Measurements from ENCODE around the gene DCAF11. TPM values are rescaled to one million over a fixed set of nuclear protein-coding genes. Genes with fewer than 3 reads are reported as not detected.

Gene DCAF11
- total RNA-seq, 1 donor from 2014 or later: 65.0 TPM

DNA sequence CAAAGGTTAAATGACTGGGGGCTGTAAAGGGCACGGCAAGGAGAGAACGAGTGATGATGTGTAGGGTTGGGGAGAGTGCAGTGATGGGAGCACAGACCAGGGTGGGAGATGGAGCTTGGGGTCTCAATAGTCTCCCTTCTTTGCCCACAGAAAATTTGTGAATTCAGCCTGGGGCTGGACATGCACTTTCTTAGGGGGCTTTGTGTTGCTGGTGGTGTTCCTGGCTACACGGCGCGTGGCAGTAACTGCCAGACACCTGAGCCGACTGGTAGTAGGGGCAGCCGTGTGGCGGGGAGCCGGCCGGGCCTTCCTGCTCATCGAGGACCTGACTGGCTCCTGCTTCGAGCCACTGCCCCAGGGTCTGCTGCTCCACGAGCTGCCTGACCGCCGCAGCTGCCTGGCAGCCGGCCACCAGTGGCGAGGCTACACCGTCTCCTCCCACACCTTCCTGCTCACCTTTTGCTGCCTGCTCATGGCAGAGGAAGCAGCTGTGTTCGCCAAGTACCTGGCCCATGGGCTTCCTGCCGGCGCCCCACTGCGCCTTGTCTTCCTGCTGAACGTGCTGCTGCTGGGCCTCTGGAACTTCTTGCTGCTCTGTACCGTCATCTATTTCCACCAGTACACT, 17.6 kb downstream of the DCAF11 start:
- no peak for DNase-seq (ENCODE audit: extremely low spot score, unreplicated experiment)
- H3K4me1 Mint-ChIP-seq (ENCODE audit: unreplicated experiment): peaks cover 14% of the 10 kb centered on the region
- peaks cover 4% of the 10 kb centered on the region for H3K36me3 Mint-ChIP-seq
- no peaks in the 10 kb centered on the region for H3K27me3 Mint-ChIP-seq
- H3K4me3 Mint-ChIP-seq: no peak overlapping the region
- no peaks in the 10 kb centered on the region for H3K9me3 Mint-ChIP-seq
- TF ChIP-seq, protein P1, sequence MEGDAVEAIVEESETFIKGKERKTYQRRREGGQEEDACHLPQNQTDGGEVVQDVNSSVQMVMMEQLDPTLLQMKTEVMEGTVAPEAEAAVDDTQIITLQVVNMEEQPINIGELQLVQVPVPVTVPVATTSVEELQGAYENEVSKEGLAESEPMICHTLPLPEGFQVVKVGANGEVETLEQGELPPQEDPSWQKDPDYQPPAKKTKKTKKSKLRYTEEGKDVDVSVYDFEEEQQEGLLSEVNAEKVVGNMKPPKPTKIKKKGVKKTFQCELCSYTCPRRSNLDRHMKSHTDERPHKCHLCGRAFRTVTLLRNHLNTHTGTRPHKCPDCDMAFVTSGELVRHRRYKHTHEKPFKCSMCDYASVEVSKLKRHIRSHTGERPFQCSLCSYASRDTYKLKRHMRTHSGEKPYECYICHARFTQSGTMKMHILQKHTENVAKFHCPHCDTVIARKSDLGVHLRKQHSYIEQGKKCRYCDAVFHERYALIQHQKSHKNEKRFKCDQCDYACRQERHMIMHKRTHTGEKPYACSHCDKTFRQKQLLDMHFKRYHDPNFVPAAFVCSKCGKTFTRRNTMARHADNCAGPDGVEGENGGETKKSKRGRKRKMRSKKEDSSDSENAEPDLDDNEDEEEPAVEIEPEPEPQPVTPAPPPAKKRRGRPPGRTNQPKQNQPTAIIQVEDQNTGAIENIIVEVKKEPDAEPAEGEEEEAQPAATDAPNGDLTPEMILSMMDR (conservative IDR thresholded peaks at IDR 0.05): no peak
- no peak overlapping the region for H3K27ac Mint-ChIP-seq

DNA sequence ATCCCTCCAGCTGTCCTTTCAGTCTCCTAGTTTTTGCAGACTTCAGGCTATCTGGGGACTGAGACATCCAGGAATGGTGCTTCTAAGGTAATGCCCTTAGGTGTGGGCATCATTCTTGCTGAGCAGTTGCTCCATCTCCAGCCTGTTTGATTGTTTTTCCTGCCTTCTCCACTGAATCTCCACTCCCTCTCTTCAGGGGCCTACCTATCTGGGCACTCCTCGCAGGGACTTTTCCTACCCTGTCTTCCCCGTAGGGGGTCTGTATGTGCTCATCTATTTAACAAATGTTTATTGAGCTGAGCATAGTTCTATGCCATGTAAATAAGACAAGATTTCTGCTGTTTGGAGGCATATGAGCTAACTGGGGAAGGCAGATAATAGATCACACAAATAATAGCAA, 18.4 kb downstream of the DCAF11 start:
- H3K27ac Mint-ChIP-seq: no peak overlapping the region
- H3K9me3 Mint-ChIP-seq: no peaks in the 10 kb centered on the region

DNA sequence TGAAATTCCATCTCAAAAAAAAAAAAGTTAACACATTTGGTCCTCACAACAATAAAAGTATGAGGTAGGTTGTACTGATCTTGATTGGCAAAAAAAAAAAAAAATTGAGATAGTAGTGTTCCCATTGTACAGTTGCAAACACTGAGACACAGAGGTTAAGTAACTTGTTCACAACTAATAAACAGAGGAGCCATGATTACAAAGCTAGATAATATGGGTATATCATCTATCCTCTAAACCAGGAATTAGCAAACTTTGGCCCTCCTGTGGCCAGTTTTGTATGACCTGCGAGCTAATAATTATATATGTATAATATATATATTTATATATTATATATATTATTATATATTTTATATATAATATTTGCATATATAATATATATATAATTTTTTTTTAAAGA, 19.2 kb downstream of the DCAF11 start:
- H3K27me3 Mint-ChIP-seq: no peaks in the 10 kb centered on the region
- no peak for DNase-seq (ENCODE audit: extremely low spot score, unreplicated experiment)
- H3K36me3 Mint-ChIP-seq: peaks cover 8% of the 10 kb centered on the region
- H3K4me1 Mint-ChIP-seq (ENCODE audit: unreplicated experiment): peaks cover 18% of the 10 kb centered on the region
- TF ChIP-seq, protein P1 (conservative IDR thresholded peaks at IDR 0.05): peak; percentile 50
- H3K4me3 Mint-ChIP-seq: no peak overlapping the region
- no peak overlapping the region for H3K27ac Mint-ChIP-seq
- no peaks in the 10 kb centered on the region for H3K9me3 Mint-ChIP-seq

More for the DNA sequence above, 18.4 kb downstream of the DCAF11 start:
- peaks cover 15% of the 10 kb centered on the region for H3K4me1 Mint-ChIP-seq (ENCODE audit: unreplicated experiment)
- no peak overlapping the region for H3K4me3 Mint-ChIP-seq
- peaks cover 5% of the 10 kb centered on the region for H3K36me3 Mint-ChIP-seq
- TF ChIP-seq, protein P1 (conservative IDR thresholded peaks at IDR 0.05): no peak
- no peak for DNase-seq (ENCODE audit: extremely low spot score, unreplicated experiment)
- no peaks in the 10 kb centered on the region for H3K27me3 Mint-ChIP-seq

DNA sequence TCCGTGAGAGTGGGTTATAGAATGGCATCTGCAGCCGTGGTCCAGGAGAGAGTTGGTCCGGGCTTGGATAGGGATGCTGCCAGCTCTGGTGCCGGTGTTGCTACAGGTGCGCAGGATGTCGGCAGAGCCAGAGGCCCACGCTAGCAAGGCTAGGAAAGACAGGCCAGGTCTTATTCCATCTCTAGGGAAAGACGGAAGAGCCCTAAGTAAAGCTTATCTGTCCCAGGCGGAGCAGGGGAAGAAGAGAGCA, 20.9 kb downstream of the DCAF11 start:
- no peaks in the 10 kb centered on the region for H3K27me3 Mint-ChIP-seq
- H3K9me3 Mint-ChIP-seq: no peaks in the 10 kb centered on the region
- DNase-seq (ENCODE audit: extremely low spot score, unreplicated experiment): no peak
- TF ChIP-seq, protein P1 (conservative IDR thresholded peaks at IDR 0.05): no peak
- peaks cover 20% of the 10 kb centered on the region for H3K36me3 Mint-ChIP-seq
- H3K4me1 Mint-ChIP-seq (ENCODE audit: unreplicated experiment): peaks cover 29% of the 10 kb centered on the region
- H3K27ac Mint-ChIP-seq: peak overlapping the region; percentile 87
- H3K4me3 Mint-ChIP-seq: peak overlapping the region; percentile 94

DNA sequence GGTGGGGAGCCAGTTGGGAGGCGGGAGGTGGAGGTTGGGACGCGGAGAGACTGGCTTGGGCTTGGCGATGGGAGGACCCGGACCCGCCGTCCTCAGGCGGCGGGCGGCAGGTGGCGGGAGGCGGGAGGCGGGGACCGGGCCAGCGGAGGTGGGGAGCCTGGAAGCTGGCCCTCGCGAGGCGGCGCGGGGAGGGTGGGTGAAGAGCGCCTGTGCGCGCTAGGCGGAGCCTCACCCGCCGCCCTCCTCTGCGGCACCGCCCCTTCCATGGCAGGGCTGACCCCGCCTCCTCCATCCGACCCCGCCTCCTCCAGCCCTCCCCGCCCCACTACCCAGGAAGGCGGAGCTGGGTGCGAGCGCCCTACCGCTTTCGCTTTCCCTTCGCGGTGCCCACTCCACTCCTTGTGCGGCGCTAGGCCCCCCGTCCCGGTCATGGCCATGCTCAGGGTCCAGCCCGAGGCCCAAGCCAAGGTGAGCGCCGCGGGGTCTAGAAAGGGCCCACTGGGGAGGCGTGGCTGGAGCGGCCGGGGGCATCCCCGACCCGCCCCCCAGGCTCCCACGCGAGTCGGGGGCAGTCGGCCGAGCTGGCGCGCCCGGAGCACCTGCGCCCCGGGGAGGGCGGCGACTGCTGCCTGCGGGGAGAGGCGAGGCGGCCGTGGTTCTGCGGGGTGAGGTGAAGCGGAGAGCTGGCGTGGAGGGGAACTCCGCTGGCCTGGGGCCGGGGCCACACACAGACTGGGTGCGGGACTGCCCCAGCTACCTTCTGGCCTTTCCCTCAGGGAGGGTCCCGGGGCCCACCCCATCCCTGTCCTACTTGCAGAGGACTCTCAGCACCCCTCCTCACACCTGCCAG, 21.5 kb downstream of the DCAF11 start, which contains the start of gene PSME1:
TSS of gene PSME1 (plus strand) at position 361 of the 850 bp plus-strand sequence. CDS start at position 430, 69 bp downstream.
- H3K36me3 Mint-ChIP-seq: peaks cover 20% of the 10 kb centered on the region
- peak within 1 kb of the TSS; percentile 94 for H3K4me3 Mint-ChIP-seq
- H3K9me3 Mint-ChIP-seq: no peaks in the 10 kb centered on the region
- no peaks in the 10 kb centered on the region for H3K27me3 Mint-ChIP-seq
- H3K4me1 Mint-ChIP-seq (ENCODE audit: unreplicated experiment): peaks cover 29% of the 10 kb centered on the region
- TF ChIP-seq, protein P1 (conservative IDR thresholded peaks at IDR 0.05): no peak
- DNase-seq (ENCODE audit: extremely low spot score, unreplicated experiment): peak; percentile 91
- H3K27ac Mint-ChIP-seq: peak within 1 kb of the TSS; percentile 87
